Trophoblast cell (in vitro differentiated cells and primary cell): ENCODE results near the gene RAI1.

ENCODE experiments used
- DNase-seq, 2 donors: peaks; one replicate each; pipeline ENCODE4 v3.0.0-alpha.2; 2016
- H2AFZ ChIP-seq: 2 replicates; pipeline ENCODE4 v1.6.1; 2013; ENCODE audit warnings: low read length, moderate library complexity, mild to moderate bottlenecking; ENCODE audit not compliant: insufficient read depth, poor library complexity
- H2AK5ac ChIP-seq: 2 replicates; pipeline ENCODE4 v1.6.1; 2013; ENCODE audit warnings: mild to moderate bottlenecking, low read length
- H2BK120ac ChIP-seq: 2 replicates; pipeline ENCODE4 v1.6.1; 2013; ENCODE audit warnings: low read length, mild to moderate bottlenecking, moderate library complexity; ENCODE audit not compliant: insufficient read depth, poor library complexity
- H2BK12ac ChIP-seq: 2 replicates; pipeline ENCODE4 v1.6.1; 2013; ENCODE audit warnings: mild to moderate bottlenecking, low read length, moderate library complexity
- H2BK5ac ChIP-seq: 2 replicates; pipeline ENCODE4 v1.6.1; 2013; ENCODE audit warnings: low read length, low read depth, moderate library complexity, mild to moderate bottlenecking; ENCODE audit not compliant: poor library complexity
- H3K14ac ChIP-seq: 2 replicates; pipeline ENCODE4 v1.6.1; 2013; ENCODE audit warnings: mild to moderate bottlenecking, low read length
- H3K18ac ChIP-seq: 2 replicates; pipeline ENCODE4 v1.6.1; 2013; ENCODE audit warnings: mild to moderate bottlenecking, low read length
- H3K23ac ChIP-seq: 2 replicates; pipeline ENCODE4 v1.6.1; 2013; ENCODE audit warnings: low read length
- H3K27ac ChIP-seq: 2 replicates; pipeline ENCODE4 v1.5.1; 2013; ENCODE audit warnings: low read depth, mild to moderate bottlenecking, inconsistent platforms, low read length, moderate library complexity
- H3K27me3 ChIP-seq: 2 replicates; pipeline ENCODE4 v1.6.1; 2013; ENCODE audit warnings: inconsistent platforms, mild to moderate bottlenecking, low read length, moderate library complexity; ENCODE audit not compliant: insufficient read depth
- H3K36me3 ChIP-seq, 2 experiments: 1 replicate in 1 of 2; 2 replicates in 1 of 2; pipeline ENCODE4 v1.6.1; 2013; ENCODE audit warnings: low read length in 2 of 2, mild to moderate bottlenecking in 2 of 2, moderate library complexity in 1 of 2; ENCODE audit not compliant: insufficient read depth in 2 of 2, control insufficient read depth in 1 of 2
- H3K4ac ChIP-seq: 2 replicates; pipeline ENCODE4 v1.6.1; 2013; ENCODE audit warnings: low read depth, mild to moderate bottlenecking, low read length, moderate library complexity
- H3K4me1 ChIP-seq, 2 experiments: 1 replicate in 1 of 2; 2 replicates in 1 of 2; pipeline ENCODE4 v1.6.1; 2013; ENCODE audit warnings: low read length in 2 of 2, mild to moderate bottlenecking in 2 of 2, moderate library complexity in 1 of 2; ENCODE audit not compliant: insufficient read depth in 2 of 2, control insufficient read depth in 1 of 2
- H3K4me2 ChIP-seq: 2 replicates; pipeline ENCODE4 v1.6.1; 2013; ENCODE audit warnings: inconsistent platforms, mild to moderate bottlenecking, low read length, moderate library complexity
- H3K4me3 ChIP-seq: 2 replicates; pipeline ENCODE4 v1.5.1; 2013; ENCODE audit warnings: mild to moderate bottlenecking, low read depth, low read length, inconsistent platforms
- H3K79me1 ChIP-seq: one replicate; pipeline ENCODE4 v1.6.1; 2013; ENCODE audit warnings: low read length
- H3K79me2 ChIP-seq: 2 replicates; pipeline ENCODE4 v1.6.1; 2013; ENCODE audit warnings: low read length, mild to moderate bottlenecking; ENCODE audit not compliant: control insufficient read depth, insufficient read depth, poor library complexity
- H3K9ac ChIP-seq: 2 replicates; pipeline ENCODE4 v1.6.1; 2013; ENCODE audit warnings: mild to moderate bottlenecking, low read length
- H3K9me3 ChIP-seq: 2 replicates; pipeline ENCODE4 v1.6.1; 2013; ENCODE audit warnings: low read depth, mild to moderate bottlenecking, control low read depth, inconsistent platforms, low read length; ENCODE audit not compliant: insufficient read depth
- H4K12ac ChIP-seq: 2 replicates; pipeline ENCODE4 v1.6.1; 2013; ENCODE audit warnings: low read depth, mild to moderate bottlenecking, low read length, moderate library complexity
- H4K8ac ChIP-seq: 2 replicates; pipeline ENCODE4 v1.6.1; 2013; ENCODE audit warnings: low read depth, mild to moderate bottlenecking, low read length, moderate library complexity
- H4K91ac ChIP-seq: one replicate; pipeline ENCODE4 v1.6.1; 2013; ENCODE audit warnings: low read depth, mild to moderate bottlenecking, low read length, moderate library complexity
- WGBS: extraction: QIAGEN DNeasy Blood & Tissue Kit; methylation state at CpG from one replicate; pipeline ENCODE4 v1.1.7; 2013; ENCODE audit warnings: missing lambda C conversion rate; ENCODE audit not compliant: insufficient read length, insufficient coverage; ENCODE audit errors: extremely low coverage; 5-methylcytosine and 5-hydroxymethylcytosine counted together

RAI1 gene

GRCh38 chr17:17796787-17797061 lies 115.5 kb downstream of the RAI1 start:
- no peak overlapping the region for H4K12ac ChIP-seq
- H3K27ac ChIP-seq = no peak overlapping the region
- H4K8ac ChIP-seq = no peak overlapping the region
- peaks cover 77 to 86% of the 10 kb centered on the region in 2 experiments for H3K36me3 ChIP-seq
- H3K79me2 ChIP-seq = no peaks in the 10 kb centered on the region
- H3K4ac ChIP-seq = no peak overlapping the region
- H2AK5ac ChIP-seq = no peak overlapping the region
- no peak overlapping the region for H3K4me3 ChIP-seq
- no peak overlapping the region for H2BK5ac ChIP-seq
- peaks cover 5 to 10% of the 10 kb centered on the region in 2 experiments for H3K4me1 ChIP-seq
- H3K4me2 ChIP-seq = no peak overlapping the region
- no CpG with 5 or more reads among the region's 13 CpGs for WGBS
- H3K9ac ChIP-seq = no peak overlapping the region
- no peak overlapping the region for H2BK120ac ChIP-seq
- H3K9me3 ChIP-seq = no peaks in the 10 kb centered on the region
- H2AFZ ChIP-seq = no peak overlapping the region
- no peak overlapping the region for H2BK12ac ChIP-seq
- no peak overlapping the region for H3K18ac ChIP-seq
- H3K23ac ChIP-seq = no peak overlapping the region
- no peaks in the 10 kb centered on the region for H3K79me1 ChIP-seq
- H3K27me3 ChIP-seq = no peaks in the 10 kb centered on the region
- DNase-seq = no peak
- no peak overlapping the region for H4K91ac ChIP-seq
- no peak overlapping the region for H3K14ac ChIP-seq

GRCh38 chr17:17797119-17797809 lies 116.0 kb downstream of the RAI1 start:
- Histone ChIP-seq H4K12ac (no peak overlapping the region), H3K18ac (no peak overlapping the region), H3K79me1 (no peaks in the 10 kb centered on the region), H3K79me2 (no peaks in the 10 kb centered on the region), H3K9me3 (no peaks in the 10 kb centered on the region), H2BK120ac (no peak overlapping the region), H2AK5ac (no peak overlapping the region), H3K4me3 (no peak overlapping the region), H3K4ac (no peak overlapping the region), H2AFZ (no peak overlapping the region), H2BK5ac (no peak overlapping the region), H3K36me3 (peaks cover 82 to 91% of the 10 kb centered on the region in 2 experiments), H3K27me3 (no peaks in the 10 kb centered on the region), H4K8ac (no peak overlapping the region), H3K23ac (no peak overlapping the region), H2BK12ac (no peak overlapping the region), H4K91ac (no peak overlapping the region), H3K9ac (no peak overlapping the region), H3K4me1 (peaks cover under 1 to 5% of the 10 kb centered on the region in 2 experiments), H3K4me2 (no peak overlapping the region), H3K27ac (no peak overlapping the region), H3K14ac (no peak overlapping the region)
- no CpG with 5 or more reads among the region's 30 CpGs for WGBS
- DNase-seq = no peak

- no peak overlapping the region for H3K4ac ChIP-seq
- WGBS = no CpG with 5 or more reads among the region's 25 CpGs
Observed at GRCh38 chr17:17798010-17798556, 116.8 kb downstream of the RAI1 start.

GRCh38 chr17:17798573-17799255 lies 117.5 kb downstream of the RAI1 start:
- no peak overlapping the region for H2BK5ac ChIP-seq
- no CpG with 5 or more reads among the region's 16 CpGs for WGBS
- H4K91ac ChIP-seq = no peak overlapping the region
- peaks cover 2% of the 10 kb centered on the region for H3K9me3 ChIP-seq
- no peak overlapping the region for H3K4me3 ChIP-seq
- no peaks in the 10 kb centered on the region for H3K79me1 ChIP-seq
- H2AFZ ChIP-seq = no peak overlapping the region
- no peak overlapping the region for H4K12ac ChIP-seq
- H3K79me2 ChIP-seq = no peaks in the 10 kb centered on the region
- no peak overlapping the region for H2AK5ac ChIP-seq
- no peaks in the 10 kb centered on the region for H3K4me1 ChIP-seq
- H2BK120ac ChIP-seq = no peak overlapping the region
- H3K4ac ChIP-seq = no peak overlapping the region
- H3K36me3 ChIP-seq = peaks cover 81 to 87% of the 10 kb centered on the region in 2 experiments
- H2BK12ac ChIP-seq = no peak overlapping the region
- H3K23ac ChIP-seq = no peak overlapping the region
- H3K9ac ChIP-seq = no peak overlapping the region
- H3K27ac ChIP-seq = no peak overlapping the region
- no peak overlapping the region for H3K4me2 ChIP-seq
- DNase-seq = no peak
- no peak overlapping the region for H3K18ac ChIP-seq
- no peaks in the 10 kb centered on the region for H3K27me3 ChIP-seq
- no peak overlapping the region for H3K14ac ChIP-seq
- no peak overlapping the region for H4K8ac ChIP-seq

More at GRCh38 chr17:17798010-17798556, 116.8 kb downstream of the RAI1 start:
- no peak overlapping the region for H3K9ac ChIP-seq
- no peaks in the 10 kb centered on the region for H3K79me1 ChIP-seq
- no peaks in the 10 kb centered on the region for H3K79me2 ChIP-seq
- no peak overlapping the region for H3K14ac ChIP-seq
- no peak overlapping the region for H2AK5ac ChIP-seq
- no peak overlapping the region for H4K12ac ChIP-seq
- H2BK5ac ChIP-seq = no peak overlapping the region
- H2BK120ac ChIP-seq = no peak overlapping the region
- H3K4me3 ChIP-seq = no peak overlapping the region
- H3K4me1 ChIP-seq = peaks cover 0 to 1% of the 10 kb centered on the region in 2 experiments
- H4K91ac ChIP-seq = no peak overlapping the region
- H4K8ac ChIP-seq = no peak overlapping the region
- no peak overlapping the region for H2AFZ ChIP-seq
- no peak overlapping the region for H3K23ac ChIP-seq
- H3K36me3 ChIP-seq = peaks cover 82 to 88% of the 10 kb centered on the region in 2 experiments
- peaks cover 1% of the 10 kb centered on the region for H3K9me3 ChIP-seq
- H3K18ac ChIP-seq = peak overlapping the region; percentile 13
- H3K27me3 ChIP-seq = no peaks in the 10 kb centered on the region
- H3K4me2 ChIP-seq = no peak overlapping the region
- no peak overlapping the region for H3K27ac ChIP-seq
- no peak for DNase-seq
- H2BK12ac ChIP-seq = no peak overlapping the region
